Inflammatory macrophage treated with lipopolysaccharide for 1 hour (primary cell): ENCODE measurements around the gene HIF1A.
"Not testable (repeated sequence)": the region's sequence is repeated elsewhere in the genome, so short reads cannot be mapped to it uniquely, and the experiment has no call there.

ENCODE experiments used
- DNase-seq, 2 donors: peaks; one replicate each; pipeline ENCODE4 v3.0.0-alpha.2; 2020 to 2022

Gene HIF1A

DNA sequence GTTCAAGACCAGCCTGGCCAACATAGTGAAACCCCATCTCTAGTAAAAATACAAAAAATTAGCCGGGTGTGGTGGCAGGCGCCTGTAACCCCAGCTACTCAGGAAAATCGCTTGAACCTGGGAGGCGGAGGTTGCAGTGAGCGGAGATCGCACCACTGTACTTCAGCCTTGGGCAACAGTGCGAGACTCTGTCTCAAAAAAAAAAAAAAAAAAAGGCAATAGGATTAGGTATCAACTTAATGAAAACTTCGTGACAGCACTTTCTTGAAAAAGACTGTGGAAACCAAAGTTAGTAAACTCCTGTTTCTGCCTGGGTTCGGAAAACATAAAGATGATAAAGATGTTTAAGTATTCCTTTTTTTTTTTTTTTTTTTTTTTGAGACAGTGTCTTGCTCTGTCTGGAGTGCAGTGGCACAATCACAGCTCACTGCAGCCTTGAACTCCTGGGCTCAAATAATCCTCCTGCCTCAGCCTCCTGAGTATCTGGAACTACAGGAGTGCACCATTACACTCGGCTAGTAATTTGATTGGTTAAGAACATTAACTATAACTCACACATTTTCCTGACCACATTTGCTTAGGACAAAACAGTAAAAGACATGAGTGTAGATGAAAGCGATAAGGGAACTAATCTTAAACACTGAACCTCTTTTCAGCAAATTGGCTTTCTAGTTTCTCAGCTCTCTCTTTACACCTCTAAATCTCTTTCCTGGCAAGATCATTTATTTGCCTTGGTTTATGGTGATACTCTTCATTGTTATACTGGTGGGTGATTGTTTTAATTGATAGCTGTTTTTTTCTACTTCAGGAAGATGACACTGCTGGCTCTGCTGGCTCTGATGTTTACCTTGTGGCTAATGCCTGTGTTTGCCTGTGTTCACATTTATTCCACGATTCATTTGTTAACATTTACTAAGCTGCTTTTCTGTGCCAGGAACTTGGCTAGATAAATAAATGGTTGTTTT is 15.8 kb downstream of the HIF1A start:
- no peak for DNase-seq

DNA sequence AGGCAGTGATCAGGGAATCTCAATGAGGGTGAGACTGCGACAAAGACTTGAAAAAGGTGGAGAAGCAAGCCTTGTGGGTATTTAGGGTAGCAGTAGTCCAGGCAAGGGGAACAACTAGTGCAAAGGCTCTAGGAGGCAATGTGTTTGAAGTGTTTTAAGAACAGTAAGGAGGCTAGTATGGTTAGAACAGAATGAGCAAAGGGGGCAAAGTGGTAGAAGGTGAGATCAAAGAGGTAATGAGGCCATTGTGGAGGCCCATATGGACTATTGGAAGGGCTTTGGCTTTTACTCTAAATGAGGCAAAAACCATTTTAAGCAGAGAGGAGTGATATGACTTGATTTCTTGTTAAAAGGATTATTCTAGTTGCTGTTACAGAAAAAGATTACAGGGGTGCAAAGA is 16.8 kb downstream of the HIF1A start:
- no peak for DNase-seq

DNA sequence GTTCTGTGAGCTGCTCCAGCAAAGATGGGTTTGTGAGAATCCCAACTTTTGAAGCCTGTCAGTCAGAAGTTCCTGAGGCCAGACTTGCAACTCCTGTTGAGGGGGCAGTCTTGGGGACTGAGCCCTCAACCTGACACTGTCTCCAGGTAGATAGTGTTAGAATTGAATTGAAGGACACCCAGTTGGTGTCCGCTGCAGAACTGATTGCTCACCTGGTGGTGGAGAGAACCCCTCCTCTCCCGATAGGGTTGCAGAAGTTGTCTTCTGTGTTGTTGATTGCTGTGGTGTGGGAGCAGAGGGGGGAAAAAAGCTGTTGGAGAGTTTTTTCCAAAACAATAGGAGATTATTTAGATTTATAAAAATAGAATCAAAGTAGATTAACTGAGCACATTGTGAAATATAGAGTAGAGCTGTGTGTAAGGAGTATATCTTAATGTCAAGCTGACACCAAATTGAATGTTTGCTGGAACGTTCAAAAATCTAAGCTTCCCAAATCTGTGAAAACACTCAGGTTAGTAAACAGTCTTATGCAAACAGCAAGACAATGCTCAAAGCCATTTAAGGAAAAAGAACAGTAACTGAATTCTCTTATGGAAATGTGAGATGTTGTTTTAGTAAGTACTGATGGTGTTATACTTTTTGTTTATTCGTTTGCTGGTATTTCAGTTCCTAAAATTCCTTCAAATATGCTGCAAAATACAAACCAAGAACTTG is 18.6 kb downstream of the HIF1A start:
- no peak for DNase-seq

DNA sequence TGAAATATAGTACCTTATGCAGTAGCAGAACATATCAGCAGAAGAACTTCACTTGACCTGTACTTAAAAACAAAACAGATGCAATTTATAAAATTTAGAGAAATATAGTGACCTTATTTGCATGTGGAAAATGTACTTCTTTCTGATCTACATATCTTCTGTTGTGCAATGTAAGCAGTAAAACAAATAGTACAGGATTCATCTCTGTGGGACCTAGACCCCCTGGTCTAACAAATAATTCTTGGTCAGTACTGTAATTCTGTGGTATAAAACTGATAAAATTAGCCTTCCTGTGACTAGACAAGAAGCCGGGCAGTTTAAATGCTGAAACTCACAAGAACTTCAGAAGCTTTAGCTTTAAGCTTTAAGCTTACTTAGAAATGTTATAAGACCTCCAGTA is 21.6 kb downstream of the HIF1A start:
- no peak for DNase-seq

DNA sequence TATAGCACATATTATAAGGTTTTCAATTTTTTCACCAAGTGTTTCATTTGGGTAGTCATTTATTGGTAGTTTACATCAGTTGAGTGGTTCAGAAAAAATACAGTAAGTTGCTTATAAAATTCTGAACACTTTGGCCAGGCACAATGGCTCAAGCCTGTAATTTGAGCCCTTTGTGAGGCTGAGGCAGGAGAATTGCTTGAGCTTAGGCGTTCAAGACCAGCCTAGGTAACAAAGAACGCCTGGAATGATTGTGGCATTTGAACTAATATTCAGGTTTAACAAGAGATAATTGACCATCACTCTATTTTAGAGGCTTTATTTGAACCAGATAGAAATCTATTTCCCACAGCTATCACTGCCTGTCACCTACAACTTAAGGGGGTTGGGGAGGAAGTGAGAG is 22.7 kb downstream of the HIF1A start:
- no peak for DNase-seq

DNA sequence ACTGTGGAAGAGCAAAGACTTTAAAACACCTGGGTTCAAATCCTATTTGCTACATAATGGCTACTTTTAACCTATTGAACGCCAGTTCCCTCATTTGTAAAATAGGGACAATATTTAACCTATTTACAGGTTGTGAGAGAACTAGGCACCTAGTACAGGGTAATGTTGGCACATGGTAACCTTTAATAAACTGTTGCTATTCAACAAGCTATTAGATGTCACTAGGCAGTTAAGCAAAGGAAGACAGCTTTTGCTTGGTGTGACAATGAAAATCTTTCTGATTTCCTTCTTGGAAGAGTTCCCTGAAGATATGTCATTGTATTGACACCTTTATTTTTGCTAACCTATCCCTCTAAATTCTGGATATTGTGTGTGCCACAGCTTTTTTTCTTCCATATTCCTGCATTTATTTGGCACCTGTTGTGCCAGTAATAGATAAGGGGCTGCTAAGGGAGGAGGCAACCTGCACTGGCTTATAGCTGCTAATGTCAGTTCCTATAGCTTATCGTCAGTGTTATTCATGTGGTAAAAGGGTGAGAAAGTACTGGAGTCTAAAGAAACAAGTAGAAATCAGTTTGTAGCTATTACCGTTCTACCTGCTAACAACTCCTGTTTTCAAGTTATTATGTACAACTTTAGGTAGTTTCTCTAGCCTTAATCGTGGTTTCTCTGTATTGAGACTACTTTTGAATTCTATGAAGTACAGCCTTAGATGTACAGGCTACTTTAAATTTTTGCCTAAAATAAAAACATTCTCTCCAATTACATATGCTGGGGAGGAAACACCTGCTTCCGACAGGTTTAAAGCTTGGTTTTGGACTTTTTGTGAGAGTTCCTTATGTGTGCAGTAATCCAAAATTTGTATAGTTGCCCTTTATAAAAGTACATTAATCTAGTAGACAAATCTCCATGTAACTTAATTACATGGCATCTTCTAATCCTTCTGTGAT is 24.3 kb downstream of the HIF1A start:
- DNase-seq = no peak

DNA sequence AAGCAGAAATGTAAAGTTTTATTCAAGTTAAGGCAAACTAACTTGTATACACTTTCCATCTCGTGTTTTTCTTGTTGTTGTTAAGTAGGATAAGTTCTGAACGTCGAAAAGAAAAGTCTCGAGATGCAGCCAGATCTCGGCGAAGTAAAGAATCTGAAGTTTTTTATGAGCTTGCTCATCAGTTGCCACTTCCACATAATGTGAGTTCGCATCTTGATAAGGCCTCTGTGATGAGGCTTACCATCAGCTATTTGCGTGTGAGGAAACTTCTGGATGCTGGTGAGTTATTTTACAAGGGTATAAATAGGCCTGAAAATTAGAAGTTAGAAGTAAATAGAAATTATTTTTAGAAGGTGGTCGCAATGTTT is 25.0 kb downstream of the HIF1A start:
- no peak for DNase-seq

DNA sequence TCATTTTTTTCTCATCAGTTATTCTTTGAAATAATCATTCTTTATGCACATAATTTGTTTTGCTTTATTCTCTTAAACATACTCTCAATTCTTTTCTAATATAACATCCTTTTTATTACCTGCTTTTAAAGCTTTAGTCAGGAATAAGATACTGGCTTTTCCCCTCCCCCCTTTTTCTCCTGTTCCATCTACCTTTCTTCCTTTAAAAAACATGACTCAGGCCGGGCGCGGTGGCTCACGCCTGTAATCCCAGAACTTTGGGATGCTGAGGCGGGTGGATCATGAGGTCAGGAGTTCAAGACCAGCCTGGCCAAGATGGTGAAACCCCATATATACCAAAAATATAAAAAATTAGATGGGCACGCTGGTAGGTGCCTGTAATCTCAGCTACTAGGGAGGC is 25.4 kb downstream of the HIF1A start:
- no peak for DNase-seq

DNA sequence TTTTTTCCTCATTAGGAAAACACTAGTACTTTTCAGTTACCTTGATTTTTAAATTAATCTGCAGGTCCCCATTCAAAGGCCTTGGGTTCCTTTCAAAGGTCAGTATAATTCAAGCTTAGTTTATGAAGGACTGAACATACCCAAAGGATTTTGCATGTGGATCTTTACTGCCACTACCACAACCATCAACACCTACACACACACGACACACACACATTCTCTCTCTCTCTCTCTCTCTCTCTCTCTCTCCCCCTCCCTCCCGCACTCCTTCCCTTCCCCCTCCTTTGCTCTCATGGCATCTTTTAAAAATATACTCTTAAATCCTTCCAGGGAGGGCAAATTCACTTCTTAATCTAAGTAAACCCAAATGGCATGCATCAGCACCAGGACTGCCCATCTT is 28.8 kb downstream of the HIF1A start:
- DNase-seq = no peak

DNA sequence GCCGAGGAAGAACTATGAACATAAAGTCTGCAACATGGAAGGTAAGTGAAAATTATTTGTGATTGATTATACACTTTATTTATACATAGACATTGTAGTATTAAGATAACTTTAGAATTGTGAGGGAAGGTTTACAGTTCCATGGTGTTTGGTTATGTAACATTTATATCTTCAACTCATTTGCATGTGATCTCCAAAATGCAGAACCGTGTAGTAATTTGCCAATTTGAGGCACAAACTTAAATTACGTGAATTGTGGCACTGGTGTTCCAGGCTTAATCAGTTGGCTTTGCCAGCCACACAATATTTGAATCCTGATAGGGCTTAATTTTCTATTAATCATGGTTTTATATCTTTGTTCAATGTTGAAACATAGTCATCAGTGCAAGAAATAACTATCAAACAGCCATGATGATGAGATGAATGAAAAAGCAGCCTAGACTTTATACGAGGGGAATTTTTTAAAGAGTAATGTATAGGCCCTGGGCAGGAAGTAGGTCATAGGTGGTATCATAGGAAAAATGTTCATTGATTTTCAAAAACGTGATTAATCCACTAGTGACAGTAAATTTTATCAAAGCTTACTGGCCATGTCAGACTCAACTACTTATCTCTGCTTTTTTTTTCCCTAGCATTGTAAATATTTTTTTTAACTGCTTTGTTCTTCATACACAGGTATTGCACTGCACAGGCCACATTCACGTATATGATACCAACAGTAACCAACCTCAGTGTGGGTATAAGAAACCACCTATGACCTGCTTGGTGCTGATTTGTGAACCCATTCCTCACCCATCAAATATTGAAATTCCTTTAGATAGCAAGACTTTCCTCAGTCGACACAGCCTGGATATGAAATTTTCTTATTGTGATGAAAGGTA is 31.7 kb downstream of the HIF1A start:
- DNase-seq = peak; percentile 32 to 45

DNA sequence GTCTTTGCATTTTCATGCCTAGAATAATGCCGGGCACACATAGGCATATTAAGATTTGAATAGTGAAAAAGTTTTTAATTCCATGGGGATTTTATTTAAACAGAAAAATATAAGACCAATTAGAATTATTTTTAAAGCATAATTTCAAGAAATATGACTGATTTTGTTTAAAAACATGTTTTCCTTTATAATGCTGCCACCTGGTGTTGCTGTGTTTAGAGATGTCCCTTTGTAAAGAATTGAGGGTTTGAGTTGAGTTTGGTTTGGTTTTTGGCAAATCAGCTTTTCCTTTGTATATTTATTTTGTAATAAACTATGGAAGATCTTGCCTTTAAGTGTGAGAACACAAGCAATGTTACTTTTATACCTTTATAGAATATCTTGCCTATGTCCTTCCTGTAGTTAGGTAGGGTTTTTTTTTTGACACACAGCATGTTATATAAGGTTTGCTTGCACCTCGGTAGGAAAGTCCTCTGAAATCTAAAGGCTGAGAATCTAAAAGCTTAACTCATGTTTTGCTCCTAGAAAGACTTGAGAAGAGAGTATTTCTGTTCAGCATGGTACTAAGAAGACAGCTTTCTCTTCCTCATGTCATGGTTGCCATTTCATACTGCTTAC is 35.6 kb downstream of the HIF1A start:
- peak in 1 of 2 donors; percentile 31 for DNase-seq

DNA sequence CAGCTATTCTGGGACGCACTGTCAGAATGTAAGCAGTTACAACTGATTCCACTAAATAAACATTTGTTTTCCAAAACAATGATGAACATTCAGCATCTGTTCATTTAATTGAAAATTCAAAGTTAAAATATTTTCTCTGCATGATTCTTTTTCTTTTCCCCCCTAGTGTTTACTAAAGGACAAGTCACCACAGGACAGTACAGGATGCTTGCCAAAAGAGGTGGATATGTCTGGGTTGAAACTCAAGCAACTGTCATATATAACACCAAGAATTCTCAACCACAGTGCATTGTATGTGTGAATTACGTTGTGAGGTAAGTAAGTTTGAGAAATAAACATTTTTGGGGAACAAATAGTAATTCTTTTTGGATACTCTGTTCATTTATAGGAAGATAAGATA is 38.7 kb downstream of the HIF1A start:
- no peak for DNase-seq

DNA sequence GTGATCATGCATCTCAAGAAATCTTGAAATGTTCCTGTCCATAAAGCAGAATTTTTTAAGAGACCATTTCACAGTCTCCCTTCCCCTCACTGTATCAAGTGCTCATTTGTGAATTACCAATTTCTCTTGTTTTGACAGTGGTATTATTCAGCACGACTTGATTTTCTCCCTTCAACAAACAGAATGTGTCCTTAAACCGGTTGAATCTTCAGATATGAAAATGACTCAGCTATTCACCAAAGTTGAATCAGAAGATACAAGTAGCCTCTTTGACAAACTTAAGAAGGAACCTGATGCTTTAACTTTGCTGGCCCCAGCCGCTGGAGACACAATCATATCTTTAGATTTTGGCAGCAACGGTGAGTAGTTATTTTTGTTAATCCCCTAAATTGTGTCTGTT is 41.4 kb downstream of the HIF1A start:
- no peak for DNase-seq

DNA sequence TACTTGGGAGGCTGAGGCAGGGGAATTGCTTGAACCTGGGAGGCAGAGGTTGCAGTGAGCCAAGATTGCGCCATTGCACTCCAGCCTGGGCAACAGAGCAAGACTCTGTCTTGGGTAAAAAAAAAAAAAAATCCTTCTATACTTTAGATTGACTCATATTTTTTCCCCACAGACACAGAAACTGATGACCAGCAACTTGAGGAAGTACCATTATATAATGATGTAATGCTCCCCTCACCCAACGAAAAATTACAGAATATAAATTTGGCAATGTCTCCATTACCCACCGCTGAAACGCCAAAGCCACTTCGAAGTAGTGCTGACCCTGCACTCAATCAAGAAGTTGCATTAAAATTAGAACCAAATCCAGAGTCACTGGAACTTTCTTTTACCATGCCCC is 42.6 kb downstream of the HIF1A start:
- peak; percentile 85 to 90 for DNase-seq

DNA sequence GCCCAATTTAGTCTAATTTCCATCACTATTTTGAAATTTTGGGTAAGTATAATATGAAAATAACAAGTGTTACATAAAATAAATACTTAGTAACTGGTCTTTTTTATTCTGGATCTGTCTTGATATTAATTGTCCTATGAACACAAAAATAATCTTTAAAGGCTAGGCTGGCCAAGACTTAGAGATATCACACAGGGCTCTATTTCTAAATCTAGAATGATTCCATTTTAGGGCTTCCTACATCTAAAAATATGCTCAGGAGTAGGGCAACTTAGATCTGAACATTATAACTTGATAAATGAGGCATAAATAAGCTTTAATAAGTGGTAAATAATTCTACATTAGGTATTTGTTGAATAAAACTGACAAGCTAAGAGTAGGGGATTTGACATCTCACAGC is 43.8 kb downstream of the HIF1A start:
- no peak for DNase-seq

DNA sequence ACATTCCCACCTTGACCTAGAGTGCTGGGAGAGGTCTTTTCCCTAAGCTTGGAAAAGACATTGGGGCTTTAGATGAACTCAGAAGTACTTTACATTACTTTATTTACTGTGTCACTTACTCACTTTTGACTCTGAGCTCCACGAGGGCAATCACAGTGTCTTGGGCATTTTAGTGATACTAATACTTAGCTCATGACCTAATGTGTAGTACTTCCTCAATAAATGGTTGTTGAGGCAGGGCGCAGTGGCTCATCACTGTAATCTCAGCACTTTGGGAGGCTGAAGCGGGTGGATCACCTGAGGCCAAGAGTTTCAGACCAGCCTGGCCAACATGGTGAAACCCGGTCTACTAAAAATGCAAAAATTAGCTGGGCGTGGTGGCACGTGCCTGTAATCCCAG is 47.1 kb downstream of the HIF1A start:
- DNase-seq = peak in 1 of 2 donors; percentile 38

DNA sequence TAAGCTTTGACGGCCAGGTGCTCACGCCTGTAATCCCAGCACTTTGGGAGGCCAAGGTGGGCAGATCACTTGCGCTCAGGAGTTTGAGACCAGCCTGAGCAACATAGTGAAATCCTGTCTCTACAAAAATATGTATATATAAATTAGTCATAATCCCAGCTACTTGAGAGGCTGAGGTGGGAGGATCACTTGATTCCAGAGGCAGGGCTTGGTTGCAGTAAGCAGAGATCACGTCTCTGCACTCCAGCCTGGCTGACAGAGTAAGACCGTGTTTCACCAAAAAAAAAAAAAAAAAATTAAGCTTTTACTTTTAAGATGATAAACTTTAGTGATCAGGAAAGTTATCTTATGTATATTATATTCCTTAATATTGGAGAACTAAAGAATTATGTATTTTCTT is 48.9 kb downstream of the HIF1A start:
- DNase-seq = no peak

DNA sequence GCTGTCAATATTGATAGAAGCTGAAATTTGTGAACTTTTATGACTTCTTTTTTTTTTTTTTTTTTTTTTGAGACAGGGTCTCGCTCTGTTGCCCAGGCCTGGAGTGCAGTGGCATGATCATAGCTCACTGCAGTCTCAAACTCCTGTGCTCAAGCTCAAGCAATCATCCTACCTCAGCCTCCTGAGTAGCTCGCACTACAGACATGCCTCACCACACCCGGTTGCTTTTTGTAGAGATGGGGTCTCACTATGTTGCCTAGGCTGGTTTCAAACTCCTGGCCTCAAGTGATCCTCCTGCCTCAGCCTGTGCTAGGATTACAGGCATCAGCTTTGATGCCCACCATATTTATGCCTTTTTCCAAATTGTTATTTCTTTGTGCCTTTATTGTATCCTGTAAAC is 51.0 kb downstream of the HIF1A start:
- not testable (repeated sequence) for DNase-seq

DNA sequence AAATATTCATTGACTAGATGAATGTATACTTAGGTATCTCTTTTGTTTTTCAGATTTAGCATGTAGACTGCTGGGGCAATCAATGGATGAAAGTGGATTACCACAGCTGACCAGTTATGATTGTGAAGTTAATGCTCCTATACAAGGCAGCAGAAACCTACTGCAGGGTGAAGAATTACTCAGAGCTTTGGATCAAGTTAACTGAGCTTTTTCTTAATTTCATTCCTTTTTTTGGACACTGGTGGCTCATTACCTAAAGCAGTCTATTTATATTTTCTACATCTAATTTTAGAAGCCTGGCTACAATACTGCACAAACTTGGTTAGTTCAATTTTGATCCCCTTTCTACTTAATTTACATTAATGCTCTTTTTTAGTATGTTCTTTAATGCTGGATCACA is 51.6 kb downstream of the HIF1A start:
- DNase-seq = no peak

DNA sequence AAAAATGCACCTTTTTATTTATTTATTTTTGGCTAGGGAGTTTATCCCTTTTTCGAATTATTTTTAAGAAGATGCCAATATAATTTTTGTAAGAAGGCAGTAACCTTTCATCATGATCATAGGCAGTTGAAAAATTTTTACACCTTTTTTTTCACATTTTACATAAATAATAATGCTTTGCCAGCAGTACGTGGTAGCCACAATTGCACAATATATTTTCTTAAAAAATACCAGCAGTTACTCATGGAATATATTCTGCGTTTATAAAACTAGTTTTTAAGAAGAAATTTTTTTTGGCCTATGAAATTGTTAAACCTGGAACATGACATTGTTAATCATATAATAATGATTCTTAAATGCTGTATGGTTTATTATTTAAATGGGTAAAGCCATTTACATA is 52.0 kb downstream of the HIF1A start:
- no peak for DNase-seq

DNA sequence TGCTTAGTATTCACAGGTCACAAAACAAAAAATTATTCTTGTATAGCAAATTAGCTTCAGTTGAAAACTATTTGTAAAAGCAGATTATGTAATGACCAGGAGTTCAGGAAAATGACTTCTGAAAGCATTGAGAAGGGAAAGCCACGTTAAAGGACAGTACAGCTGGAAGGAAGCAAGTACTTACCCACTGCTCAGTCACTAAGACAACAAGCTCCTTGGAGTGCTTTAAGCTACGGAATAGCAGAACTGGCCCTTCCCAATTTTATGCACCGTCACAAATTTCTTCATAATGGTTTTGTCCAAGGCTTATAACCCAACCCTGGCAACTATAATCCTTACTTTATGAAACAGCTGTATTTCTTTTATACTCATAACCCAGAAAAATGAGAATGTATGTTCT is 54.0 kb downstream of the HIF1A start:
- DNase-seq = peak; percentile 78 to 79

DNA sequence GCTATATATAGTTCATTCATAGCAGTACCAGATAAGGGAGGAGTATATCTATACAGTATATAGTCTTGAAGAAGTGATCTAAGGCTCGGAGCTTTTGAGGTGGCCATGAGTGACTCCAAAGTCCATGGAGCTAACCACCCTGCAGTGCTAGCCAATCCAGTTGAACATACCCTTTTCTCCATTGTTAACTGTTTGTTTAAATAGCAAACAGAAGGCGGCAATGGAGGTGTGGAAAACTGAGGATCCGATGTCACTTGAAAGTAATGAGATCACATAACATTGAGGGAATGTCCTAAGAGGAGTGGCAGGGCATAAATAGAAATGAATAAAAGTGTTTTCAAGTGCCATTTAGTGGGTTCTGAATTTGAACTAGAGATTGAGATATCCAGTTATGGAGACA is 54.6 kb downstream of the HIF1A start:
- peak in 1 of 2 donors; percentile 35 for DNase-seq
